ENCODE data around the gene ZNF436. TPM values are rescaled to one million over a fixed set of nuclear protein-coding genes. Genes with fewer than 3 reads are reported as not detected.

The ZNF436 gene
- total and polyA plus RNA-seq, 3 donors from 2014 or later: 24.6 to 29.0 (median 26.7) TPM

DNA sequence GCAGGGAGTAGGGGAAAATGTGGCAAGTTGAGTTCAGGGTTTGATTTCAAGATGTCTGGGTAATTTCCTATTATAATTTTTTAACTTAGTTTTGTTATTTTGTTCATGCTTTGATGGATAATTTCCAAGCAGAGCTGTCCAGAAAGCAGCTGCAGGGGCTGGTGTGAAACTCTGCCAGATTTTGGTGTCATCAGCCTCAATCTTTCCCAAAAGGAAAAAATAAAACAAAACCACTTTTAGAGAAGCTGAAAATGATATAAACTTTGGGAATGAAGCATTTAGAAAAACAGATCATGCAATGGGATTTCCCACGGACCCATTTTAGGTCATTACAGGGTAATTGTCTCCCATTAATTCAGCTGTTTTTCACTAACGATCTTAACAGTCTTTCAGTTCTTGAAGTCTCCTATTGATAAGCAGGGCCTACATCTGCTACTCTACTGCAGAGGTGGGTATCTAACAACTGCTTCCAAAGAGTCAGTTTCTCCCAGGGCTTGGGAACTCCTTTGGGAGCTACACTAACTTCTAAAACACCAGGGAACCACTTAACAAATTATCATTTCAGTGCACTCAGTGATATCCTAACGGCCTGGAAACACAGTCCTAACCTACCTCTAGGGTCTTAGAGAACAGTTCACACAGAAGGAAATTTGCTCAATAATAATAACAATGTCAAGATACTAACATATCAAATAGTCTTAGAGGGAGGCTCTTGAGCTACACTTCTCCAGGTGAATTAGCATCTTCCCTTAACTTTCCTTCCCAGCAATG lies 12.3 kb downstream of the ZNF436 start:
- Histone ChIP-seq H3K4me1 (peaks cover 10% of the 10 kb centered on the region), H3K4me3 (no peak overlapping the region), H3K9me3 (no peaks in the 10 kb centered on the region), H3K27me3 (no peaks in the 10 kb centered on the region), H3K27ac (no peak overlapping the region), H3K36me3 (ENCODE audit: low read depth, missing control alignments) (no peaks in the 10 kb centered on the region)
- 27 to 31% methylated on average over 3 of the region's 3 CpGs for WGBS, 2 donors
- no peak for DNase-seq
- intact Hi-C loops (cut with DNase I; ENCODE audit: low total_unique reads): no loop called here
- TF ChIP-seq, protein P1, sequence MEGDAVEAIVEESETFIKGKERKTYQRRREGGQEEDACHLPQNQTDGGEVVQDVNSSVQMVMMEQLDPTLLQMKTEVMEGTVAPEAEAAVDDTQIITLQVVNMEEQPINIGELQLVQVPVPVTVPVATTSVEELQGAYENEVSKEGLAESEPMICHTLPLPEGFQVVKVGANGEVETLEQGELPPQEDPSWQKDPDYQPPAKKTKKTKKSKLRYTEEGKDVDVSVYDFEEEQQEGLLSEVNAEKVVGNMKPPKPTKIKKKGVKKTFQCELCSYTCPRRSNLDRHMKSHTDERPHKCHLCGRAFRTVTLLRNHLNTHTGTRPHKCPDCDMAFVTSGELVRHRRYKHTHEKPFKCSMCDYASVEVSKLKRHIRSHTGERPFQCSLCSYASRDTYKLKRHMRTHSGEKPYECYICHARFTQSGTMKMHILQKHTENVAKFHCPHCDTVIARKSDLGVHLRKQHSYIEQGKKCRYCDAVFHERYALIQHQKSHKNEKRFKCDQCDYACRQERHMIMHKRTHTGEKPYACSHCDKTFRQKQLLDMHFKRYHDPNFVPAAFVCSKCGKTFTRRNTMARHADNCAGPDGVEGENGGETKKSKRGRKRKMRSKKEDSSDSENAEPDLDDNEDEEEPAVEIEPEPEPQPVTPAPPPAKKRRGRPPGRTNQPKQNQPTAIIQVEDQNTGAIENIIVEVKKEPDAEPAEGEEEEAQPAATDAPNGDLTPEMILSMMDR (IDR thresholded peaks at IDR 0.05): no peak
- no peak for TF ChIP-seq POLR2A (IDR thresholded peaks at IDR 0.05)

DNA sequence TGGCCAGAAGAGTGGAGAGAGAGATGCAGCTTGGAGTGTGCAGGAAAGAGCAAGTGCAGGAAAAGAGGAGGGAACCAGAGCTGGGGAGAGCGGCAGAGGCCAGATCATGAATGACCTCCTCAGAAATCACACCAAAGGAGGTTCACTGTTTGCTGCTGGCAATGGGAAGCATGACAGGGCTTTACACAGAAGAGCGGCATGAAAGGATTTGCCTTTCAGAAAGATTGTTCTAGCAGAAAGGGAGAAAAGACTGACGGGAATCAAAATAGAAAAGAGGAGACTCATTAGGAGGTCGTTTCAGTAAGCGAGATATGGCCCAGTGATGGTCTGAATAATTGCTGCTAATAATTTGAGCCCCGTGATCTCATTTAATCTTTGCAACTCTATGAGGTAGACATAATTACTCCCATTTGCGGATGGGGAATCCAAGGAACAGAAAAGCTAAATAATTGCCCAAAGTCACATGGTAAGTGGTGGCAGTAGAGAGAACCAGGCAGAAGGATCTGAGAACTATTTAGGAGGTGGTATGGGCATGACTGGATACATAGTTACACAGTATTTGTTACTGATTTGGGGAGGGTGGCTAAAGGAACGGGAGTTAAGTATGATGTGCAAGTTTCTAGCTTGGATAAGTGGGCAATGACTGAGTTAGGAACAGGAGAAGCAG lies 13.0 kb downstream of the ZNF436 start:
- DNase-seq: no peak
- H3K4me3 ChIP-seq: no peak overlapping the region
- no peaks in the 10 kb centered on the region for H3K9me3 ChIP-seq
- WGBS, 2 donors: 65 to 81% methylated on average over 8 of the region's 8 CpGs
- TF ChIP-seq POLR2A (IDR thresholded peaks at IDR 0.05): no peak
- TF ChIP-seq, protein P1 (IDR thresholded peaks at IDR 0.05): no peak
- H3K27me3 ChIP-seq: no peaks in the 10 kb centered on the region
- intact Hi-C loops (cut with DNase I; ENCODE audit: low total_unique reads): no loop called here
- H3K4me1 ChIP-seq: peaks cover 10% of the 10 kb centered on the region
- H3K36me3 ChIP-seq (ENCODE audit: low read depth, missing control alignments): no peaks in the 10 kb centered on the region
- no peak overlapping the region for H3K27ac ChIP-seq

DNA sequence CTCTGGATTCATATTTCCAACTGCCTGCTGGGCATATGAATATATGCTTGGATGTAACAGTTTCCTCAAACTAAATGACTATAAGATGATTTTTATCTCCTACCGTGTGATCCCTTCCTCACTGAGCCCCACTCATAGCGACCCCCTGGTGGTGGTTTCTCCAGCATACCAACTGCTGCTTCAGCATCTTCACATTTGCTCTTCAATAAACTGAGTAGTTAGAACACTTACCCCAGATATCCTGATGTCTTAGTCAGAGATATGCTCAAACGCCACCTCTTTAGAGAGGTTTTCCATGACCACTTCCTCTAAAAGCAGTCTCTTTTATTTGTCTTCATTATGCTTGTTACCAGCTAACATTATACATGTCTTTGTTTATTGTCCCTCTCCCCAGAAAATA lies 15.4 kb downstream of the ZNF436 start:
- H3K36me3 ChIP-seq (ENCODE audit: low read depth, missing control alignments): no peaks in the 10 kb centered on the region
- TF ChIP-seq, protein P1 (IDR thresholded peaks at IDR 0.05): no peak
- TF ChIP-seq POLR2A (IDR thresholded peaks at IDR 0.05): no peak
- DNase-seq: no peak
- no peaks in the 10 kb centered on the region for H3K9me3 ChIP-seq
- H3K27me3 ChIP-seq: no peaks in the 10 kb centered on the region
- 74 to 79% methylated on average over 3 of the region's 3 CpGs for whole genome bisulfite sequencing, 2 donors
- intact Hi-C loops (cut with DNase I; ENCODE audit: low total_unique reads): no loop called here
- no peak overlapping the region for H3K27ac ChIP-seq
- H3K4me1 ChIP-seq: peaks cover 10% of the 10 kb centered on the region
- no peak overlapping the region for H3K4me3 ChIP-seq

DNA sequence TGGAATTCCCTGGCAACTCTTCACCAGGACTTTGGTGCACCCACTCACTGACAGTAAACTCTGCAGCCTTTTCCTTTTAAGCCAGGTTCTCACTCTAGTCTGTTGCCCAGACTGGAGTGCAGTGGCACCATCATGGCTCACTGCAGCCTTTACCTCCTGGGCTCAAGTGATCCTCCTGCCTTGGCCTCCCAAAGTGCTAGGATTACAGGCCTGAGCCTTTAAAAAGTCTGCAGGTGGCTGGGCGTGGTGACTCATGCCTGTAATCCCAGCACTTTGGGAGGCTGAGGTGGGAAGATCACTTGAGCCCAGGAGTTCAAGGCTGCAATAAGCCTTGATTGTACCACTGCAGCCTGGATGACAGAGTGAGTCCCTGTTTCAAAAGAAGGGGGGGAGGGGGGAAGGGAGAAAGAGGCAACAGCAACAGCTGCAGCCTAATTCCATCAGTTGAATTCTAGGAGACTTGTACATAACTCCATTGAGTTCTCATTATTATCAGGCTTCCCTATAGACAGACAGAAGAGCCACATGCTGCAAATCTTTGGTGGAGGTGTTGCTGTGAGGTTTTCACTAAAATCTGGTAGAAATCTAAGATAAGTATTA lies 17.4 kb downstream of the ZNF436 start:
- 89 to 100% methylated on average over 1 of the region's 1 CpG for WGBS, 2 donors
- Histone ChIP-seq H3K4me3 (no peak overlapping the region), H3K4me1 (peaks cover 6% of the 10 kb centered on the region), H3K27me3 (no peaks in the 10 kb centered on the region), H3K9me3 (no peaks in the 10 kb centered on the region), H3K36me3 (ENCODE audit: low read depth, missing control alignments) (no peaks in the 10 kb centered on the region), H3K27ac (no peak overlapping the region)
- DNase-seq: no peak
- TF ChIP-seq, protein P1 (IDR thresholded peaks at IDR 0.05): no peak
- TF ChIP-seq POLR2A (IDR thresholded peaks at IDR 0.05): no peak
- intact Hi-C loops (cut with DNase I; ENCODE audit: low total_unique reads): no loop called here
